Measurements from ENCODE around the gene PKIG. TPM values are rescaled to one million over a fixed set of nuclear protein-coding genes. Genes with fewer than 3 reads are reported as not detected.

Gene PKIG
- total RNA-seq, 2 experiments from 2014 or later: 4.5 to 4.6 TPM

GRCh38 chr20:44597930-44598329, 15.6 kb downstream of the PKIG start:
- CTCF ChIA-PET: interaction anchor here (0.6 to 4.1 kb wide), 7 partner anchors 11 to 203 kb away, joined by 3 to 32 read pairs (median 3); no protein-coding TSS in a partner anchor
- POLR2A ChIA-PET: interaction anchor here (1.0 kb wide), 1 partner anchor 74 kb away, joined by 3 read pairs; no protein-coding TSS in a partner anchor
- no peak for DNase-seq
- peak overlapping the region; percentile 76 for H3K27ac Mint-ChIP-seq
- no peak for ATAC-seq
- H3K36me3 Mint-ChIP-seq (ENCODE audit: low read depth): no peaks in the 10 kb centered on the region
- H3K4me1 Mint-ChIP-seq: peaks cover 17% of the 10 kb centered on the region
- no peaks in the 10 kb centered on the region for H3K9me3 Mint-ChIP-seq (ENCODE audit: low read depth)
- no peak overlapping the region for H3K4me3 Mint-ChIP-seq
- intact Hi-C loops (cut with DNase I, micrococcal nuclease): no loop called here
- no peaks in the 10 kb centered on the region for H3K27me3 Mint-ChIP-seq

- ATAC-seq (peak; percentile 83), DNase-seq (peak; percentile 27)
- Mint-ChIP-seq H3K4me1 (peaks cover 17% of the 10 kb centered on the region), H3K9me3 (ENCODE audit: low read depth) (no peaks in the 10 kb centered on the region), H3K27ac (peak overlapping the region; percentile 76), H3K4me3 (peak overlapping the region; percentile 64), H3K27me3 (no peaks in the 10 kb centered on the region), H3K36me3 (ENCODE audit: low read depth) (no peaks in the 10 kb centered on the region)
- ChIA-PET POLR2A (interaction anchor here (1.0 kb wide), 1 partner anchor 73 kb away, joined by 3 read pairs; no protein-coding TSS in a partner anchor), CTCF (interaction anchor here (0.5 to 4.1 kb wide), 11 partner anchors 11 to 467 kb away, joined by 3 to 32 read pairs (median 3); no protein-coding TSS in a partner anchor)
- intact Hi-C loops (cut with DNase I, micrococcal nuclease): no loop called here
These were observed 16.3 kb downstream of the PKIG start for GRCh38 chr20:44598423-44599305.

DNA sequence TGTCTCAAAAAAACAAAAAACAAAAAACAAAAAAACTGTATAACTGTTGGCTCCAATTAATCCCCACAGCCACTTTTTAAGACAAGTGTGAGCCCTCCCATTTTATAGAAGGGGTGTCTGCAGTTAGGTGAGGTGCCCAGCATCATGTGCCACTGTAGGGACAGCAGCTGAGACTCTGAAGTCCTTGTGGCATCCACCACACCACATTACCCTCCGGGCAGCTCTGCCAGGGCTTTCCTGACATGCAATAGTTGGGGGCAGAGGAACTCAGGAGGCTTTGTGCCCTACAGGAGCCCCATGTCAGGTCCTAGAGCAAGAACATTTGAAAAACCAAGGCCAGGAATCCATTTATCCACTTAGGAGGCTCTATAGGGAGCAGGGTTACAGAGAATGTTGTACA, 17.3 kb downstream of the PKIG start:
- intact Hi-C loops (cut with DNase I, micrococcal nuclease): no loop called here
- H3K4me1 Mint-ChIP-seq: peaks cover 17% of the 10 kb centered on the region
- ATAC-seq: no peak
- H3K27me3 Mint-ChIP-seq: no peaks in the 10 kb centered on the region
- H3K36me3 Mint-ChIP-seq (ENCODE audit: low read depth): no peaks in the 10 kb centered on the region
- no peak overlapping the region for H3K27ac Mint-ChIP-seq
- no peak overlapping the region for H3K4me3 Mint-ChIP-seq
- DNase-seq: no peak
- ChIA-PET CTCF (interaction anchor here (0.5 to 4.1 kb wide), 3 partner anchors 10 to 86 kb away, joined by 3 to 32 read pairs (median 7); no protein-coding TSS in a partner anchor), POLR2A (no interaction called here)
- no peaks in the 10 kb centered on the region for H3K9me3 Mint-ChIP-seq (ENCODE audit: low read depth)

DNA sequence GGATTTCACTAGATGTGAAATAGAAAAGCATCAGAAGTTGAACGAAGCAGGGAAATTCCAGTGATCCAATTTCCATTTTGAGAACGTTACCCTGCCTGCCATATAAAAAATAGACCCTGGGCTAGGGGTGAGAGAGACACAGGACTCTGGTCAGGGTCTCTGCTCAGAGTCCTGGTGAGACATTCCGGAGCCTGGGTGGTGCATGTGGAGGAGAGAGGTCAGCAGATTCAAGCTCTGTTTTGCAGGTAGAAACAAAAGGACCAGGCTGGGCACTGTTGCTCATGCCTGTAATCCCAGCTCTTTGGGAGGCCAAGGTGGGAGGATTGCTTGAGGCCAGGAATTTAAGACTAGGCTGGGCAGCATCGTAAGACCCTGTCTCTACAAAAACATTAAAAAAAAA, 17.9 kb downstream of the PKIG start:
- Mint-ChIP-seq H3K9me3 (ENCODE audit: low read depth) (no peaks in the 10 kb centered on the region), H3K27me3 (no peaks in the 10 kb centered on the region), H3K36me3 (ENCODE audit: low read depth) (no peaks in the 10 kb centered on the region), H3K4me3 (no peak overlapping the region), H3K27ac (no peak overlapping the region), H3K4me1 (peaks cover 17% of the 10 kb centered on the region)
- ATAC-seq (no peak), DNase-seq (no peak)
- CTCF ChIA-PET: interaction anchor here (4.1 kb wide), 1 partner anchor 9 kb away, joined by 32 read pairs; no protein-coding TSS in a partner anchor
- intact Hi-C loops (cut with DNase I, micrococcal nuclease): no loop called here
- POLR2A ChIA-PET: no interaction called here

DNA sequence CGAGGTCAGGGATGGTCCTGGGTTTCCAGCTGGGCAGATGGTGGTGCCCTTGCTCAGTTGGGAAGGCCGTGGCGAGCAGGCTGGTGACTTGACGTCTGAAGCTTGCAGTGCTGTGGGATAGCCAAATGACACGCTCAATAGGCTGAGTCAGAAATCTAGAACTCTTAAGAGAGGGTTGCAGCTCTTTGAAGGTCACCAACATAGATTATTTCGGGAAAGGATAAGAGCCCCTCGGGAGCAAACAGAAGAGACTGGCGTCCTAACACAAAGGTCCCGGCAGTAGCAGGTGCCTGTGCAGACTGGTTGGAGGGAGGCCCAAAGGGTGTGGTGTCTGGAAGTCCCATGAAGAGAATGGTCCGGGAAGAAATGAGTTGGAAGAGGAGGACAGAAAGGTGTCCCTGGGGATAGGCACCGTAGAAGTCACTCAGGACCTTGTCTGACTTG, 18.4 kb downstream of the PKIG start:
- H3K4me1 Mint-ChIP-seq: peaks cover 17% of the 10 kb centered on the region
- no peaks in the 10 kb centered on the region for H3K27me3 Mint-ChIP-seq
- no peak overlapping the region for H3K27ac Mint-ChIP-seq
- H3K9me3 Mint-ChIP-seq (ENCODE audit: low read depth): no peaks in the 10 kb centered on the region
- ATAC-seq (no peak), DNase-seq (no peak)
- POLR2A ChIA-PET: interaction anchor here (0.6 kb wide), 1 partner anchor 10 kb away, joined by 3 read pairs; no protein-coding TSS in a partner anchor
- intact Hi-C loops (cut with DNase I, micrococcal nuclease): no loop called here
- no peak overlapping the region for H3K4me3 Mint-ChIP-seq
- CTCF ChIA-PET: interaction anchor here (4.1 kb wide), 1 partner anchor 8 kb away, joined by 32 read pairs; no protein-coding TSS in a partner anchor
- no peaks in the 10 kb centered on the region for H3K36me3 Mint-ChIP-seq (ENCODE audit: low read depth)

DNA sequence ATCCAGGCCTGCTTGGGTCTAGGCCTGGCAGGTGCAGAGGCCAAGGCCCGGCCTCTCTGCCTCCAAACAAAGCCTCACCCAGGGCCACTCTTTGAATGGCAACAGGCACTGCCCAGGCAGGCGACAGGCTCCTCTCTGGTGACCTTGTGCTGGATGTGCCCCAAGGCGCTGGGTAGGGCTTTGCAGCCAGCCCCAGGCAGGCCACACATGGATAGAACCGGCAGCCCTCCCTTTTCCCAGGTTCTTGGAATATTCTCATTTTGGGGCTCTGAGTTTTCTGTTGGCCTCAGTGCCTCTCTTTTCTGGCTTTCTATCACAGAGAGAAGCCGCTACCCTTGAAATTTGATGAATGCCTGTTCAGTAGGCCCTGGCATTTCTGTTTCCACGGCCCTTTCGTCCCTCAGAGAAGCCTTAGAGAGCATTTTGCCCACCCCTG, 18.9 kb downstream of the PKIG start:
- peaks cover 17% of the 10 kb centered on the region for H3K4me1 Mint-ChIP-seq

DNA sequence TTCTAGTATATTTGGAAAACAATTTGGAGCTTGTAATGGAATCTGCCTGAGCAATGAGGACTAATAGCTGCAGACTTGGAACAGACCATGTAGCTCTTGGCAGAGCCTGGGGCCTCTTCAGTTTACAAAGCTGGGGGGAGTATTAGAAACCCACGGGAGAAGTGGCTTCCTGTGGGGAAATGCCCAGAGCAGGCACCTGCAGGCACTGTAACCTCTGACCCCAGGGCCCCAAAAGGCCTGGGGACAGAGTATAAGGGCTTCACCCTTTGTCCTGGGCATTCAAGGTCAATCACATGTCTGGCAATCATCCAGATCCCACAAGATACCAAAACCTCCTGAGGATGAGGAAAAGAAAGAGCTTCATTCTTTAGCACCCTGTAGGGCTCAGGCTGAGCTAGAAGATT, 19.4 kb downstream of the PKIG start:
- Mint-ChIP-seq H3K27me3 (no peaks in the 10 kb centered on the region), H3K27ac (no peak overlapping the region), H3K4me1 (peaks cover 17% of the 10 kb centered on the region), H3K9me3 (ENCODE audit: low read depth) (no peaks in the 10 kb centered on the region), H3K36me3 (ENCODE audit: low read depth) (no peaks in the 10 kb centered on the region), H3K4me3 (no peak overlapping the region)
- intact Hi-C loops (cut with DNase I, micrococcal nuclease): no loop called here
- ChIA-PET POLR2A (interaction anchor here (0.7 kb wide), 1 partner anchor 26 kb away, joined by 3 read pairs; no protein-coding TSS in a partner anchor), CTCF (interaction anchor here (0.6 to 0.9 kb wide), 3 partner anchors 39 to 217 kb away, joined by 3 to 4 read pairs (median 3); no protein-coding TSS in a partner anchor)
- ATAC-seq (no peak), DNase-seq (no peak)

More for the DNA sequence above, 18.9 kb downstream of the PKIG start:
- no peak overlapping the region for H3K4me3 Mint-ChIP-seq
- CTCF ChIA-PET: no interaction called here
- ATAC-seq (no peak), DNase-seq (no peak)
- intact Hi-C loops (cut with DNase I, micrococcal nuclease): no loop called here
- POLR2A ChIA-PET: interaction anchor here (0.6 to 0.7 kb wide), 2 partner anchors 10 to 26 kb away, joined by 3 read pairs; no protein-coding TSS in a partner anchor
- H3K9me3 Mint-ChIP-seq (ENCODE audit: low read depth): no peaks in the 10 kb centered on the region
- H3K27ac Mint-ChIP-seq: peak overlapping the region; percentile 15
- no peaks in the 10 kb centered on the region for H3K27me3 Mint-ChIP-seq
- no peaks in the 10 kb centered on the region for H3K36me3 Mint-ChIP-seq (ENCODE audit: low read depth)

GRCh38 chr20:44603327-44603726, 20.9 kb downstream of the PKIG start:
- Mint-ChIP-seq H3K27ac (no peak overlapping the region), H3K36me3 (ENCODE audit: low read depth) (no peaks in the 10 kb centered on the region), H3K9me3 (ENCODE audit: low read depth) (no peaks in the 10 kb centered on the region), H3K4me1 (peaks cover 14% of the 10 kb centered on the region), H3K4me3 (no peak overlapping the region), H3K27me3 (no peaks in the 10 kb centered on the region)
- intact Hi-C loops (cut with DNase I, micrococcal nuclease): no loop called here
- DNase-seq (no peak), ATAC-seq (no peak)
- ChIA-PET POLR2A (no interaction called here), CTCF (interaction anchor here (0.7 to 1.1 kb wide), 4 partner anchors 8 to 214 kb away, joined by 3 to 4 read pairs (median 3); partner anchors contain the start of gene SERINC3)

DNA sequence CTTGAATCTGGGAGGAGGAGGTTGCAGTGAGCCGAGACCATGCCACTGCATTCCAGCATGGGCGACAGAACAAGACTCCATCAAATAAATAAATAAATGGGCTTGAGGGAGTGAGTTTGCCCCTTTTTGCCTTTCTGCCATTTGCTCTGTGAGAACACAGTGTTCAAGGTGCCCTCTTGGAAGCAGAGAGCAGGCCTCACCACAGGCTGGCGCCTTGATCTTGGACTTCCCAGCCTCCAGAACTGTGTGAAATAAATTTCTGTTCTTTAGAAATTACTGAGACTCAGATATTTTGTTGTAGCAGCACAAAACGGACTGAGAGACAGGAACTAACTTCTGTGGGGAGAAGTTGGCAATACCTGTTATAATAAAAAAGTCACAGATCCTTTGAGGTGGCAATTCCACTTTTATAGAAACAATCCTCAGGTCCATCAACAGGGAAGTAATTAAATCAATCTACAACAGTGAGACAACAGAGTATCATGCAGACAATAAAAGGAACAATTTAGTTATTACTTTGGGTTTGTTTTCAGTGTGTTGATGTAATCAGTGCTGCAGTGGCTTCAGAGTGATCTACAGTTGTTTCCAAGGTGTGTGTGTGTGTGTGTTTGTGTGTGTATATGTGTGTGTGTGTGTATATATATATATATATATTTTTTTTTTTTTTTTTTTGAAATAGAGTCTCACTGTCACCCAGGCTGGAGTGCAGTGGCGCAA, 24.5 kb downstream of the PKIG start:
- intact Hi-C loops (cut with DNase I, micrococcal nuclease): no loop called here
- no peaks in the 10 kb centered on the region for H3K36me3 Mint-ChIP-seq (ENCODE audit: low read depth)
- POLR2A ChIA-PET: interaction anchor here (0.6 kb wide), 1 partner anchor 11 kb away, joined by 3 read pairs; no protein-coding TSS in a partner anchor
- DNase-seq (no peak), ATAC-seq (no peak)
- peaks cover 14% of the 10 kb centered on the region for H3K4me1 Mint-ChIP-seq
- CTCF ChIA-PET: interaction anchor here (0.6 to 4.1 kb wide), 4 partner anchors 8 to 131 kb away, joined by 3 to 32 read pairs (median 3); partner anchors contain the start of gene TTPAL
- no peaks in the 10 kb centered on the region for H3K9me3 Mint-ChIP-seq (ENCODE audit: low read depth)
- no peak overlapping the region for H3K27ac Mint-ChIP-seq
- no peak overlapping the region for H3K4me3 Mint-ChIP-seq
- no peaks in the 10 kb centered on the region for H3K27me3 Mint-ChIP-seq

DNA sequence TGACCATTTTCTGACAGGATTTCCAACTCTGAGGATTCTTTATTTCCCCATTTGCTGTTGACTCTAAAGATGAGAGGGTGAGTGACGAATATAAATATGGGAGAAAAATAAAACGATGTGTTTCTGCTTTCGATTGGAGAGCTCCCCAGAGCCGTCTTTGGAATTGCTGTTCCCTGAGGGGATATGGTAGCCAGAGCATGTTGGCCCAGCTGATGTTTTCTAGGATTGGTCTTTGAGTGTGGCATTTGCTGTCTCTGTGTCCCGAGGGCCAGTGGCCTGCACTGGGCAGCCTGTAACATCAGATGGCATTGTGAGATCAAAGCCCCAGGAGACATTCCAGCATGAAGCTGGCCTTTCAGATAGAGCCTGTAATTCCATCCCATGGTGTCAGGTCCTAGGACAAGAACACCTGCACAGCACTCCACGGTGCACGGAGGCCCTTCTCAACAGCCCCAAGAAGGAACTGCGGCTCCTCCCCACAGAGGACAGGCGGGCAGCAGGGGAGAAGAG, 26.7 kb downstream of the PKIG start:
- POLR2A ChIA-PET: no interaction called here
- intact Hi-C loops (cut with DNase I, micrococcal nuclease): loop anchor here in 1 of 2 experiments (1.0 kb wide), 1 partner anchor 394 kb away; no protein-coding TSS in a partner anchor
- H3K27ac Mint-ChIP-seq: no peak overlapping the region
- H3K36me3 Mint-ChIP-seq (ENCODE audit: low read depth): peaks cover 3% of the 10 kb centered on the region
- H3K4me3 Mint-ChIP-seq: no peak overlapping the region
- H3K9me3 Mint-ChIP-seq (ENCODE audit: low read depth): no peaks in the 10 kb centered on the region
- H3K27me3 Mint-ChIP-seq: no peaks in the 10 kb centered on the region
- no peak for DNase-seq
- H3K4me1 Mint-ChIP-seq: peaks cover 13% of the 10 kb centered on the region
- CTCF ChIA-PET: interaction anchor here (0.8 to 4.1 kb wide), 18 partner anchors 9 to 395 kb away, joined by 3 to 32 read pairs (median 4); partner anchors contain the start of genes FITM2, PKIG and SERINC3
- no peak for ATAC-seq
